ENCODE data around the gene GCK.

Gene GCK

GRCh38 chr7:44102846-44103565 is 86.2 kb downstream of the GCK start:
- DNase-seq, result no peak

DNA sequence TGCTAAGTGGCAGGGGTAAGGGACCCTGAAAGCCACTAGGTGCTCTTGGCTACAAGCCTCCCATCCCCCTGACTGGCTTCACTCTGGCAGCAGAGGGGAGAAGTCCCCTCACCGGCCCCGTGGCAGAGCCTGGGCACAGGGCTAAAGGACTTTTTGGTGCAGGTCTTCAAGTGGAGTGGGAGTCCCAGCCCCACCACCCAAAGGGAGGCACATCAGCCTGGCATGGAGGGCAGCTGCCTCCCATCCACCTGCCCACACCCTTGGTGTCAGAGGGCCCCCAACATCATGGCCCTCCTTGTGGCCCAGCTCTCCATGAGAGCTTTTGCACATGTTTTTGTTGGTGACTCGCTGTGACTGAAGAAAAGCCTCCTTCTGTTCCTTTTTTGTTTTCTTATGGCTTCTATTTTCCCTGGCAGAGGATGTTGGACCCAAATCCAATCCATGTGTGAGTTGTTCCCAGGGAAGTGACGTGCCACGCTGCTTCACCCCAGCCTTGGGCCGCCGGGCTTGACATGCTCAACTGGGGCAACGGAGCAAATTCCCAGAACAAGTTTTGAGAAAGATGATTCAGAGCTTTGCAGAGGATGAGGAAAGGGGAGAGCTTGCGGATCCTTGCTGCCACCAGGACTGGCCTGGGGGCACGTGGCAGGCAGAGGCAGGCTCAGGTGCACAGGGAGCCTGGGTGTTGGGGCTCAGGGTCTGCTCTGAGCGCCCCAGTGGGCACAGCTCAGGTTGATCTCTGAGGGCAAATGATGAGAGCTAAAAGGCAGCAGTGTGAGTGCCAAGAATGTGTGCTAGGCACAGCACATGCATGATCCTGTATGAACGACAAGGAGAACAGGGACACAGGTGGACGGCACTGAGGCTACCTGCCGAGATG is 87.0 kb downstream of the GCK start:
- DNase-seq, result no peak

GRCh38 chr7:44101303-44101965 is 87.8 kb downstream of the GCK start:
- no peak for DNase-seq

GRCh38 chr7:44100458-44101302 is 88.6 kb downstream of the GCK start:
- DNase-seq, result no peak

GRCh38 chr7:44099669-44100068 is 89.6 kb downstream of the GCK start:
- no peak for DNase-seq

DNA sequence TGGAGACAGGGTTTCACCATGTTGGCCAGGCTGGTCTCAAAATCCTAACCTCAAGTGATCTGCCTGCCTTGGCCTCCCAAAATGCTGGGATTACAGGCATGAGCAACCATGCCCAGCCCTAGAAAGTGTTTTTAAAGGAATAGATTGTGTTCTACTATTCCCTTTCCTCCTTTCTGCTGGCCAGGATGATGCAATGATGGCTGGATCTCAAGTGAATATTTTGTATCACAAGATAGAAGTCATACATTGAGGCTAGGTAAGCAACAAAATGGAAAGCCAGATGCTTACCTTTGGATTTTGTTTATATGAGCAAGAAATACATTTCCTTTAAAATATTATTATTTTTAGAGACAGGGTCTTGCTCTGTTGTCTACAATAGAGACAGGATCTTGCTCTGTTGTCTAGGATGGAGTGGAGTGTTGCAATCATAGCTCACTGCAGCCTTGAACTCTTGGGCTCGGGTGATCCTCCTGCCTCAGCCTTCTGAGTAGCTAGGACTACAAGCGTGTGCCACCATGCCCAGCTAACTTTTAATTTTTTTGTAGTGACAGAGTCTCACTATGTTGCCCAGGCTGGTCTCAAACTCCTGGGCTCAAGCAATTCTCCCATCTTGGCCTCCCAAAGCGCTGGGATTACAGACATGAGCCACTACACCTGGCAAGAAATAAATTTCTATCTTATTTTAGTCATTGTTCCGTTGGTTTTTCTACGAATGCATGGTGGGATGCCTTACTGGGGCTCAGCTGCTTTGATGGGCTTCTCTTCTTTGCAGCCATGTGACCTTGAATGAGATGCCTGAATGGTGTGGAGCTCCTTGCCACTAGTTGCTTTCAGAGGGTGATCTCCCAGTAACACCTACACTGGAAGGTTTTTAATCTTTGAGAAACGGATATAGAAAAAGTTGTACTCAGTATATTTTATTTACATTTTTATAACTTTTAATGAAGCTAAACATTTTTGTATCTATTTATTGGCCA is 90.9 kb downstream of the GCK start:
- DNase-seq, result no peak

DNA sequence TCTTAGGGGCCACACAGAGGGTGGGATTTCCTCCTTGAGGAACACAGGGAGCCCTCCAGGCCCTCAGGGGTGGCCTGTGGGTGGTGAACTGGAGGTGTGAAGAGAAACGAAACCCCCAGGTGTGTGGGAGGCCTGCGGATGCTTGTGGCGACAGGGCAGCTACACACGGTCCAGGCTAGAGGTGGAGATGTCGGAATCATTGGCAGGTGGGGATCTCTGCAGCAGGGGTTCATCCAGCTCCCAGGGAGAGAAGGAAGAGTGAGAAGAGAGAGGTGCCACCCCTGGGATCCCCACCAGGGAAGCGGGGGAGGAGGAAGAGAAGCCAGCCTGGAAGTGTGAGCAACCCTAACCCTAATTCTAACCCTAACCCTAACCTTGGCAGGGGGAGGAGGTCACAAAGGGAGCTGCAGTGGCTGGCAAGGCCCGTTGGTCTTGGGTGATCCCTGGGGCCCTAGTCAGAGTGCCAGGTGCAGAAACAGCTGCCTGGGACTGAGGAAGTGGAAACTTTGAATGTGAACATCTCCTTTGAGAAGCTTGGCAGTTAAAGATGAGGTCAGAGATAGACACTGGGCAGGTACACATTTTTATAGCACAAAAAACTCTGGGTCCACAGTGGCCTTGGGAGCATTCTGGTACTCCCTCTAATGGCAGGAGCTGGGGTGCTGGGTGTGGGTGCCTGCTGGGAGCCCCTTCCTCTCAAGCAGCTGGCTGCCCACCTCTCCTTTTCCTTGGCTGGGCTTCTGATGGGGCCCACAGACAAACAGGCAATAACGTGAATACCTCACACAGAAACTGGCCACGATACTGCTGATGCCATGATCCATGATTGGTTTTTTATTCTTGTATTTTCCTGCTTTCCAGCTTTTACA is 91.9 kb downstream of the GCK start:
- no peak for DNase-seq

GRCh38 chr7:44096326-44096881 is 92.8 kb downstream of the GCK start:
- DNase-seq, result no peak

- DNase-seq, result no peak
Measured at GRCh38 chr7:44095781-44096180, 93.5 kb downstream of the GCK start.

- DNase-seq, result no peak
Measured at GRCh38 chr7:44094883-44095592, 94.2 kb downstream of the GCK start.

DNA sequence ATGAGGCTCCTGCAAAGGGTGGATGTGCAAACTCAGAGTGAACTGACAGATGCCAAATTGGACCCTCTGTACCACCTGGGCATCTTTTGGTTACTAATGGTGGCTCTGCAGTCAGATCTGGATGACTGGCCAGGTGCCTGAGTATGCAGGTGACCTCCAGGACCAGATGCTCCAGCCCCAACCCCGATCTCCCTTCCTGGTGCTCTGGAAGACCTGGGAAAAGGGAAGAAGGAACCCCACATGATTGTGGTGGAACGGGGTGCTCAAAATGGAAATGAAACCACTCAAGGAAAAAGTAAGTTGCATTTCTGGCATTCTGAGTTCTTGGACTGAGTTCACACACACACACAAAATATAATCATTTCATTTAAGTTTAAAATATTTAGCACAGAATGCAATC is 94.9 kb downstream of the GCK start:
- no peak for DNase-seq

Data from stimulated activated CD4-positive, alpha-beta T cell treated with anti-CD3 and anti-CD28 coated beads, Interleukin-2, amount 100 ng/mL, for 48 hours (primary cell).